ENCODE results near the gene ATP8B2.
"Not testable (repeated sequence)": the region's sequence is repeated elsewhere in the genome, so short reads cannot be mapped to it uniquely, and the experiment has no call there.

ATP8B2 gene

GRCh38 chr1:154352581-154353459, 27.5 kb downstream of the ATP8B2 start:
- TF ChIP-seq CTCF (conservative IDR thresholded peaks at IDR 0.05): peak; percentile 10; the same call in 1 of the 2 replicates
- peak overlapping the region; percentile 73 for H3K27ac ChIP-seq

GRCh38 chr1:154353460-154353904, 28.2 kb downstream of the ATP8B2 start:
- H3K27ac ChIP-seq: peak overlapping the region; percentile 73
- TF ChIP-seq CTCF (conservative IDR thresholded peaks at IDR 0.05): no peak; the same call in 1 of the 2 replicates

GRCh38 chr1:154353966-154354365, 28.6 kb downstream of the ATP8B2 start:
- H3K27ac ChIP-seq: no peak overlapping the region
- no peak for TF ChIP-seq CTCF (conservative IDR thresholded peaks at IDR 0.05)

GRCh38 chr1:154358519-154358918, 33.2 kb downstream of the ATP8B2 start:
- no peak for TF ChIP-seq CTCF (conservative IDR thresholded peaks at IDR 0.05)
- H3K27ac ChIP-seq: no peak overlapping the region

- no peak overlapping the region for H3K27ac ChIP-seq
- no peak for TF ChIP-seq CTCF (conservative IDR thresholded peaks at IDR 0.05)
Observed at GRCh38 chr1:154360288-154360687, 35.0 kb downstream of the ATP8B2 start.

- not testable (repeated sequence) for H3K27ac ChIP-seq
Observed at GRCh38 chr1:154360881-154361280, 35.6 kb downstream of the ATP8B2 start.

- no peak for TF ChIP-seq CTCF (conservative IDR thresholded peaks at IDR 0.05)
- H3K27ac ChIP-seq: no peak overlapping the region
Observed at GRCh38 chr1:154361357-154361756, 36.0 kb downstream of the ATP8B2 start.

- H3K27ac ChIP-seq: no peak overlapping the region
- TF ChIP-seq CTCF (conservative IDR thresholded peaks at IDR 0.05): no peak
Observed at GRCh38 chr1:154371436-154371835, 46.1 kb downstream of the ATP8B2 start.

- not testable (repeated sequence) for H3K27ac ChIP-seq
Observed at GRCh38 chr1:154373777-154374357, 48.5 kb downstream of the ATP8B2 start.
